Omental fat pad (tissue), 4 donors: ENCODE results near the gene MMEL1. TPM values are rescaled to one million over a fixed set of nuclear protein-coding genes. Genes with fewer than 3 reads are reported as not detected.

ENCODE experiments used
- ATAC-seq: fragments of 150-250 bp; one replicate; pipeline ENCODE4 v1.9.1; 2016; ENCODE audit warnings: mild to moderate bottlenecking, moderate library complexity; ENCODE audit not compliant: low FRiP score
- DNase-seq: peaks from one replicate; pipeline ENCODE4 v3.0.0-alpha.2; 2019; ENCODE audit warnings: low spot score
- total RNA-seq, 4 donors: library from RNA; depleted of rRNA; stranded (reverse); fragments of >200 nt; gene quantifications; one replicate each; pipeline ENCODE4 v1.1.0, GENCODE V29; 2016
- TF ChIP-seq, protein P1 (sequence below), 3 donors: fragments of 450-650 bp; IDR thresholded peaks; one replicate each; pipeline ENCODE4 v1.5.1; 2016 to 2017; ENCODE audit warnings: antibody characterized with exemption in 3 of 3, mild to moderate bottlenecking in 3 of 3, moderate library complexity in 2 of 3

Gene MMEL1
- total RNA-seq, 4 donors from 2014 or later = 1.6 to 2.4 (median 1.6) TPM; not detected in 1

DNA sequence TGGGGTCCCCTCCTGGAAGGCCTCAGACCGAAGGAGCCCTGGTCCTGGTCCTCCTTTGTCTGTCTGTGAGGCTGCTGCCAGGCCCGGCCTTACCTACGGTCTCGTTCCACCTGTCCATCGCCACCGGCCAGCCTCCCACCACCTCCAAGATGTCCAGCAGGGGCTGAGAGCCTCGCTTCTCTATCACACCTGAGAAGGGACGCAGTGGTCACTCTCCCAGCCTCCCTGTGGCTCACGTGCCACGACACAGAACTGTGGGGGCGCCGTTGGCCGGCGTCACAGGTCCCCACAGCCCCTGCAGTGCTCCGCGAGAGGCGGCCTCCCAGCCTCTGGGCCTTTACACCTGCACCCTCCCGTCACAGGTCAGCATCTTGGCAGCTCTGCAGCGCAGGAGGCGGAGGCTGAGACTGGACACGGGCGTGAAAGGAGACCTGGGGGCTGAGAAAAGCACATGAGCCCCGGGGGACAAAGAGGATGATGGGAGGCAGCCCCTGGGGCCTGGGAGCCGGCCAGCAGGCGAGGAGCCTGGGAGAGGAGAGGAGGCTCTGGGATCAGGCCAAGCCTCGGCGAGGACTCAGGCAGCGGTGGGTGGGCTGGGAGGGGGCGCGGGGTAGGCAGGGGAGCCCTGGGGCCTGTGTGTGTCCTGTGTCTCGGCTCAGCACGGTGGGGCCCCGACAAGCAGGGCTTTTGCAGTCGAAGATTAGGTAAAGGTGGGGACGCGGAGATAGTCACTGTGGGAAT lies 25.8 kb downstream of the MMEL1 start:
- DNase-seq (no peak), ATAC-seq (no peak)
- TF ChIP-seq, protein P1, sequence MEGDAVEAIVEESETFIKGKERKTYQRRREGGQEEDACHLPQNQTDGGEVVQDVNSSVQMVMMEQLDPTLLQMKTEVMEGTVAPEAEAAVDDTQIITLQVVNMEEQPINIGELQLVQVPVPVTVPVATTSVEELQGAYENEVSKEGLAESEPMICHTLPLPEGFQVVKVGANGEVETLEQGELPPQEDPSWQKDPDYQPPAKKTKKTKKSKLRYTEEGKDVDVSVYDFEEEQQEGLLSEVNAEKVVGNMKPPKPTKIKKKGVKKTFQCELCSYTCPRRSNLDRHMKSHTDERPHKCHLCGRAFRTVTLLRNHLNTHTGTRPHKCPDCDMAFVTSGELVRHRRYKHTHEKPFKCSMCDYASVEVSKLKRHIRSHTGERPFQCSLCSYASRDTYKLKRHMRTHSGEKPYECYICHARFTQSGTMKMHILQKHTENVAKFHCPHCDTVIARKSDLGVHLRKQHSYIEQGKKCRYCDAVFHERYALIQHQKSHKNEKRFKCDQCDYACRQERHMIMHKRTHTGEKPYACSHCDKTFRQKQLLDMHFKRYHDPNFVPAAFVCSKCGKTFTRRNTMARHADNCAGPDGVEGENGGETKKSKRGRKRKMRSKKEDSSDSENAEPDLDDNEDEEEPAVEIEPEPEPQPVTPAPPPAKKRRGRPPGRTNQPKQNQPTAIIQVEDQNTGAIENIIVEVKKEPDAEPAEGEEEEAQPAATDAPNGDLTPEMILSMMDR (IDR thresholded peaks at IDR 0.05) = no peak

DNA sequence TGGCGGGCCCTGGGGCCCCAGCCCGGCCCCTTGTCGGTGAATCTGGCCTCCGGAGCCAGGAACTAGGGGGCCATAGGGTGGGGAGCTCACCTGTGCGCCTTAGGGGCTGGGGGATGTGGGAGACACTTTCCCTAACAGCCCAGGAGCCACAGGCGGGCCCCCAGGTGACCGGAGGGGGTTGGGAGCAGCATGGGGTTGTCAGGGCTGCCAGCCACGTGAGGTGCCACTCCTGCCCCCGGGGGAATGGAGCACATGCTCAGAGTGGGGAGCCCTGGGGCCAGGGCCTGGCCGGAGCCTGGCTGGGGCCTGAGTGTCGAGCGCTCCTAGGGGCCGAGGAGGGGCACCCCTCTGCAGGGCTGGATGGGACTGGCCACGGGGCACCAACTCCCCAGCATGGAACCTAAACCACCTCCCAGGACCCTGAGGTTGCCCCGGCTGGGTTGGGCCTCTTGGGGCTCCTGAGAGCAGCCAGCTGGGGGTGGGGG lies 26.4 kb downstream of the MMEL1 start:
- ATAC-seq (no peak), DNase-seq (no peak)
- TF ChIP-seq, protein P1 (IDR thresholded peaks at IDR 0.05) = no peak

DNA sequence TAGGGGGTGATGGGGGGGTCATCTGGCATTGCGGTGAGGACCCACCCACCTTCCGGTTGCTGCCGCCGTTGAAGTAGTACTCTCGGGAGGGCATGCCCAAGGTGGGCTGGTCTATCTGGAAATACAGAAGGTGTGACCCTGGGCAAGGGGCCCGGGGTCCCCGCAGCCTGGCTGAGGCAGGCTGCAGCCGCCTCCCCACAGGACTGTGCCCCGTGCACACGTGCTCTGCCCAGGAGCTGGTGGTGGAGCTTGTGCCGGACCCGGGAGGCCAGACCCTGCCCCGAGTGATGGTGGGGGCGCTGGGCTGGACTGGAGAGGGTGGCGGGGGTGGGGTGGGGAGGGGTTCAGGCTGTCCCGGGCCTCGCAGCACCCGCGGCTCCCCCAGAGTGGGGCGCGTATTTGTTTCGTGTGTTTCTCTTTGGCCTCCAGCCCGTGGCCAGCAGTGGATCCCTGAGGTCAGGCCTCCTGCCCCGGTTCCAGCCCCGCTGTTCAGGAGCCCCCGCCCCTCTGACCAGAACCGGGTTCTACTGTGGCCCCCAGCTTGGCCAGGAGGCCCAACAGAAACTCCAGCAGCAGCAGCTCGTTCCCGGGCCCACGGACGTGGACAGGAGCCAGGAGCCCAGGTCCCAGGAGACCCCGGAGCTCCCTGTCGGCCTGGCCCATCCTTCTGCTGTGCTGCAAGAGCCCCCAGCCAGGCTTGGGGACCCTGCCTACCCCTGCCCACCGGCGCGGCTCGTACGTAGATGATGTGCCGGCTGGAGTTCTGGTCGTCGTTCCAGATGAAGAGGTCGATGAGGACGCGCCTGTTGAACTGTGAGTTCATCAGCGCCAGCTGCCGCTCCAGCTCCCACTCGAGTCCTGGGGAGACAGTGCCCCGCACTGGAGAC lies 27.1 kb downstream of the MMEL1 start:
- no peak for ATAC-seq
- no peak for DNase-seq
- TF ChIP-seq, protein P1 (IDR thresholded peaks at IDR 0.05) = no peak

DNA sequence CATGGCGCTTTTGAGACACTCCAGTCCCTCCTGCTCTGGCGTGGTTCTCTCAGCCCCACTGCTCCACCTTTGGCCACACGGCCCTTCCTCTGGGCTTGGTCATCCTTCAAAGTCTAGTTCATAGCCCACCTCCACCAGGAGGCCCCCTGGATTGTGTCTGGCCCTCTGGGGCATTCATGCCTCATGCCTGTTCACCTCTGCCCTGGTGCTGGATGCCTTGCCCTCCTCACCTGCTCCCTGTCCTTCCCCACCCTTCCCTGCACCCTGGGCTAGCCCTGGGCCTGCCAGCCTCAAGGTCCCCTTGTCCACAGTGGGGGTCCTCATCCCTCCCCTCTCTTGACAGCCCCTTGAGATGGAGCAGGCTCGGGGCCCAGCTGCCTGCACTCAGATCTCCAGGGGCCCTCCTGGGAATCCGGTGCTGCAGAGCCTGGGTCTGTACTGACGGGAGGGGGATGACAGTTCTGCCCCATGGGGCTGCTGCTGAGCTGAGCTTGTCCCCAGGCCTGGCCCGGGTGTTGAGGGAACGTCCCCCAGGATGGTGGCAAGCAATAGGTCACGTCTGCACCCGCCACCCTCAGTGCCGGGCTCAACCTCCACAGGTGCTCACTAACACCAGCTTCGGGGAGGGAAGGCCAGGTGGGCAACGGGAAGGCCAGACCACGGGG lies 27.8 kb downstream of the MMEL1 start:
- TF ChIP-seq, protein P1 (IDR thresholded peaks at IDR 0.05) = no peak
- no peak for DNase-seq
- no peak for ATAC-seq

DNA sequence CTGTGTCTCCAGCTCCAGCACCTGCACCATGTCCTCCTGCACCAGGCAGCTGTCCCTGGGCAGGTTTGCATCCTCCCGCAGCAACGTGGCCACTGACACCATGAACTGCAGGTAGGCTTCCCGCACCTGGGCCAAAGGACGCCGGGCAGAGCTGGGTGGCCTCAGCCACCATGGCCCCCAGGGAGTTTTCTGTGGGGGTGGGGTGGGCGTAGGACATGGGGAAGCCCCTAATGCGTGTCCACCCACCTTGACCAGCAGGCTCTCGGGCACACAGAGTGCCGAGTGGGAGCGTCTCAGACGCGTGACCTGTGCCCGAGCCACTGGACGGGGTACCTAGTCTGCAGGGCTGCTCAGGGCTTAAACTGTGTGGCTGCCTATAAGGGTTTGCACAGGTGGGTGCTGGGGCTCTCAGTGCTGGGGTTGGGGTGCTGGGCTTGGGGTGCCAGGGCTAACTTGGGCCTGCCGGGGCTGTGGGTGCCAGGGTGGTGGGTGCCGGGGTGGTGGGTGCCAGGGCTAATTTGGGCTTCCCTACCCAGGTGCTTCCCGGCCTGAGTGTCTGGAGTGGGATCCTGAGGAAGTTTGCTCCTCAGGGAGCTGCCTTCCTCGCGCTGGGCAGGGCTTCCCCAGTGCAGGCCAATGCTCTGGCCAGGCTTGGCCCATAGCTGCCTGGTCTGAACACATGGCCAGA lies 28.5 kb downstream of the MMEL1 start:
- ATAC-seq (no peak), DNase-seq (no peak)
- TF ChIP-seq, protein P1 (IDR thresholded peaks at IDR 0.05) = no peak

DNA sequence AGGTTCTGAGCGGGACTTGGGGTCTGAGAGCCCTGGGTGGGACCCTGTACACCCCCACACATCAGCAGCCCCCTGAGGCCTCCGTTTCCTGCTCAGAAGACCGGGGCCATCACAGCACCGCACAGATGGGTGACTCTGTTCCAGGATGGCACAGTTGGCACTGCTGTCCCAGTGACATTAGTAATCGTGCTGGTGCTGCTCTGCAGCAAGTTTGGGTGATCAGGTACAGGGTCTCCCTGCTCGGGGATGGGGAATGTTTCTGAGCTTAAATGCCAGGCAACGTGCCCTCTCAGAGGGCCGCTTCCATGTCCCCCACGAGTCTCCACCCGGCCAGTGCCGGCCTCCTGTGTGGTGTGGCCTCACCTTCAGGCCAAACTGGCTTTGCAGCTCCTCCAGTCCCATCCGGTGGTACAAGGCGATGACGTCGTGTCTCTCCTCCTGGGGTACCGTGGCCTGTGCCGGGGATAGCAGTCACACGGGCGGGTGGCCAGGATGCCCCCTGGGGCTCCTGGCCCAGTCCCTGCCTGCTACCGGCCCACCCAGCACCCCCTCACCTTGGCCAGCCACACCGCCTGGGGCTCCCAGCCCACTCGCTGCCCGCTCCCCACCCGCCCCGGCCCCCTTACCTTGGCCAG lies 29.2 kb downstream of the MMEL1 start:
- ATAC-seq (no peak), DNase-seq (no peak)
- TF ChIP-seq, protein P1 (IDR thresholded peaks at IDR 0.05) = no peak
